K562 (cell line): ENCODE results near the gene SPATA12. TPM values are rescaled to one million over a fixed set of nuclear protein-coding genes. Genes with fewer than 3 reads are reported as not detected.

Experiments
- ATAC-seq: fragments of 200-7000 bp; cut with Tn5 transposase; 3 replicates; pipeline ENCODE4 v1.9.1; 2020; ENCODE audit warnings: moderate library complexity
- BruUV-seq: library from RNA; stranded (reverse); fragments of 400-500 nt; replicated peaks from 2 replicates; lab custom pipeline; 2021; lab: Mats Ljungman, UMichigan
- CTCF ChIA-PET: fragments of 300-600 bp; formaldehyde crosslinking; extraction: SDS; loops from one replicate; lab custom pipeline; 2021; ENCODE audit warnings: low intra/inter-chr PET ratio; lab: Yijun Ruan, JAX
- POLR2A ChIA-PET: fragments of 300-600, 350-650 bp; sonication (Branson Sonifier 250); formaldehyde crosslinking; extraction: SDS; loops from one replicate; lab custom pipeline; 2021; ENCODE audit warnings: antibody characterized with exemption, inconsistent platforms; lab: Yijun Ruan, JAX
- DNase-seq, 4 experiments: peaks; one replicate each; pipeline versions ENCODE4 v3.0.0 to v3.0.0-alpha.2; 2011 to 2018; ENCODE audit warnings: low spot score in 3 of 4, mixed read lengths in 3 of 4; ENCODE audit errors: extremely low read depth in 1 of 4
- FAIRE-seq: peaks from 2 replicates; lab custom pipeline; 2011; peaks lifted over from hg19 to GRCh38; lab: Jason Lieb, UNC
- H2AFZ ChIP-seq: 2 replicates; pipeline ENCODE4 v1.6.0; 2011; ENCODE audit warnings: low read depth, low read length, control low read depth, inconsistent platforms
- H3K27ac ChIP-seq: fragments of 200-600 bp; 3 replicates; pipeline ENCODE4 v1.8.0; 2011; ENCODE audit warnings: low read depth, mild to moderate bottlenecking, control low read depth, inconsistent platforms, low read length, moderate library complexity, mixed read lengths; ENCODE audit errors: extremely low read depth
- H3K27me3 ChIP-seq, 2 experiments: fragments of 300-600 bp in 1 of 2; 2 replicates in 1 of 2; 3 replicates in 1 of 2; pipeline versions ENCODE4 v1.6.0 to v1.8.0; 2011; ENCODE audit warnings: inconsistent platforms in 2 of 2, low read length in 2 of 2, mild to moderate bottlenecking in 1 of 2, mixed read lengths in 1 of 2, moderate library complexity in 1 of 2; ENCODE audit not compliant: control insufficient read depth in 2 of 2, insufficient read depth in 2 of 2
- H3K36me3 ChIP-seq: fragments of 300-600 bp; 3 replicates; pipeline ENCODE4 v1.8.0; 2011; ENCODE audit warnings: mild to moderate bottlenecking, low read length, inconsistent platforms; ENCODE audit not compliant: control insufficient read depth, insufficient read depth
- H3K4me1 ChIP-seq, 2 experiments: fragments of 200-600 bp in 1 of 2; replicated peaks in 1 of 2; 2 replicates in 1 of 2; 3 replicates in 1 of 2; pipeline versions ENCODE4 v1.5.1 to v1.8.0; 2011; ENCODE audit warnings: inconsistent platforms in 2 of 2, low read length in 2 of 2, mild to moderate bottlenecking in 1 of 2, mixed read lengths in 1 of 2, moderate library complexity in 1 of 2; ENCODE audit not compliant: control insufficient read depth in 2 of 2, insufficient read depth in 2 of 2
- H3K4me2 ChIP-seq: 2 replicates; pipeline ENCODE4 v1.6.1; 2011; ENCODE audit warnings: low read length, control low read depth, inconsistent platforms, mixed read lengths; ENCODE audit not compliant: insufficient read depth
- H3K4me3 ChIP-seq: fragments of 200-600 bp; sonication (generic), shearing (Covaris generic); 2 replicates; pipeline ENCODE4 v1.5.1; 2016; ENCODE audit warnings: control low read depth, inconsistent platforms
- H3K79me2 ChIP-seq: fragments of 200-600 bp; 3 replicates; pipeline ENCODE4 v1.8.0; 2011; ENCODE audit warnings: low read length, inconsistent platforms; ENCODE audit not compliant: control insufficient read depth, insufficient read depth
- H3K9ac ChIP-seq, 2 experiments: 2 replicates each; pipeline versions ENCODE4 v1.6.0 to v1.6.1; 2011; ENCODE audit warnings: low read depth in 2 of 2, low read length in 2 of 2, control low read depth in 1 of 2, inconsistent platforms in 1 of 2, mild to moderate bottlenecking in 1 of 2, mixed read lengths in 1 of 2; ENCODE audit not compliant: insufficient read depth in 1 of 2
- H3K9me1 ChIP-seq: one replicate; pipeline ENCODE4 v1.6.0; 2011; ENCODE audit warnings: inconsistent platforms, mild to moderate bottlenecking, low read length, moderate library complexity; ENCODE audit not compliant: control insufficient read depth, insufficient read depth
- H3K9me3 ChIP-seq: replicated peaks from 2 replicates; pipeline ENCODE4 v1.5.1; 2011; ENCODE audit warnings: low read depth, low read length, inconsistent platforms; ENCODE audit not compliant: control insufficient read depth, insufficient read depth
- H4K20me1 ChIP-seq: replicated peaks from 2 replicates; pipeline ENCODE4 v1.6.1; 2011; ENCODE audit warnings: low read length, inconsistent platforms, mixed read lengths; ENCODE audit not compliant: control insufficient read depth, insufficient read depth
- CBFB ChIP-seq: sonication (generic); formaldehyde crosslinking; IDR thresholded peaks from 2 replicates; pipeline ENCODE4 v1.4.0; 2020; ENCODE audit warnings: mild to moderate bottlenecking, missing genetic modification reagents
- ELF2 ChIP-seq: fragments of 250-450 bp; sonication (Bioruptor Pico); IDR thresholded peaks from 2 replicates; pipeline ENCODE4 v1.5.0; 2021; ENCODE audit warnings: mild to moderate bottlenecking
- ETV6 ChIP-seq, 3 experiments: fragments of 150-350 bp in 1 of 3; sonication (generic) in 1 of 3; formaldehyde crosslinking in 1 of 3; IDR thresholded peaks; 2 replicates each; pipeline versions ENCODE4 v1.6.1 to v1.8.0; 2014 to 2022; ENCODE audit warnings: borderline replicate concordance in 2 of 3, low read depth in 2 of 3, antibody characterized with exemption in 1 of 3, low read length in 1 of 3, mild to moderate bottlenecking in 1 of 3, missing genetic modification reagents in 1 of 3
- MYNN ChIP-seq, 2 experiments: sonication (generic); formaldehyde crosslinking in 1 of 2; IDR thresholded peaks; 2 replicates each; pipeline versions ENCODE4 v1.5.0 to v1.6.1; 2016 to 2020; ENCODE audit warnings: antibody characterized with exemption in 1 of 2, missing genetic modification reagents in 1 of 2
- ZNF12 ChIP-seq: sonication (generic); formaldehyde crosslinking; IDR thresholded peaks from 2 replicates; pipeline ENCODE4 v1.4.0; 2020; ENCODE audit warnings: mild to moderate bottlenecking, missing genetic modification reagents
- ZNF124 ChIP-seq: sonication (generic); formaldehyde crosslinking; IDR thresholded peaks from 2 replicates; pipeline ENCODE4 v1.8.1; 2022; ENCODE audit warnings: missing genetic modification reagents
- WGBS: fragments of 100-300 bp; shearing (Covaris generic); methylation state at CpG from one replicate; pipeline ENCODE4 v1.1.6; 2016; ENCODE audit warnings: low coverage, mixed read lengths; ENCODE audit not compliant: insufficient coverage; ENCODE audit errors: missing lambda C conversion rate; 5-methylcytosine and 5-hydroxymethylcytosine counted together
- in situ Hi-C: fragments of 300-500 bp; cut with MboI; formaldehyde crosslinking; loops from 4 replicates; pipeline ENCODE4 v1.15.0; 2018; ENCODE audit warnings: inconsistent platforms, mixed read lengths
- intact Hi-C: fragments of 100-400 bp; cut with micrococcal nuclease; formaldehyde crosslinking; loops from 2 replicates; pipeline ENCODE4 v1.14.2; 2022
- polyA plus RNA-seq, 8 experiments: library from polyadenylated mRNA; depleted of rRNA in 4 of 8; stranded (reverse) in 5 of 8; unstranded in 3 of 8; fragments of >200 nt; fragmentation: Nextera tagmentation in 2 of 8; fragmentation: Illumina TruSeq in 1 of 8; extraction: Ambion mirVana in 2 of 8; extraction: Trizol in 1 of 8; gene quantifications; 2 replicates each; pipeline versions ENCODE4 v1.2.1 to v1.2.3, GENCODE V29; 2011 to 2014; ENCODE audit warnings: inconsistent platforms in 1 of 8, missing spikeins in 1 of 8
- total RNA-seq, 7 experiments: library from RNA; depleted of rRNA in 6 of 7; stranded (reverse); fragments of >200 nt in 6 of 7; fragmentation: Illumina TruSeq in 2 of 7; extraction: Trizol in 2 of 7; gene quantifications; 2 replicates each; pipeline versions ENCODE4 v1.2.1 to v1.2.3, GENCODE V29; 2011 to 2021; ENCODE audit warnings: low replicate concordance in 1 of 7
- TF ChIP-seq, protein P1 (sequence below): conservative IDR thresholded peaks from 2 replicates; pipeline ENCODE4 v1.6.1; 2011; ENCODE audit warnings: low read depth, mild to moderate bottlenecking, low read length; ENCODE audit not compliant: control insufficient read depth
- TF ChIP-seq, protein P2 (sequence below): fragments of 450-650 bp; IDR thresholded peaks from 2 replicates; pipeline ENCODE4 v1.6.1; 2018; ENCODE audit warnings: mild to moderate bottlenecking, low read depth; ENCODE audit not compliant: partially characterized antibody
- TF ChIP-seq, protein P3 (sequence below): sonication (generic); formaldehyde crosslinking; IDR thresholded peaks from 2 replicates; pipeline ENCODE4 v1.8.0; 2022; ENCODE audit warnings: mild to moderate bottlenecking, missing genetic modification reagents, borderline replicate concordance
- TF ChIP-seq, protein P4 (sequence below): sonication (generic); formaldehyde crosslinking; IDR thresholded peaks from 2 replicates; pipeline ENCODE4 v1.8.1; 2022; ENCODE audit warnings: missing genetic modification reagents
- TF ChIP-seq, protein P5 (sequence below), 3 experiments: fragments of 200-800 bp in 1 of 3; fragments of 250-450 bp in 1 of 3; fragments of 450-650 bp in 1 of 3; sonication (Bioruptor Pico) in 1 of 3; sonication (Bioruptor generic) in 1 of 3; formaldehyde crosslinking in 1 of 3; IDR thresholded peaks; 2 replicates each; pipeline versions ENCODE4 v1.6.1 to v1.8.0; 2016 to 2022; ENCODE audit warnings: mild to moderate bottlenecking in 2 of 3, missing genetic modification characterization in 2 of 3, missing compliant biosample characterization in 1 of 3, moderate library complexity in 1 of 3

Gene SPATA12
- total and polyA plus RNA-seq, 9 of the 15 experiments (the other 6 are each of a cell fraction or from before 2014, with no cell fraction given): not detected

DNA sequence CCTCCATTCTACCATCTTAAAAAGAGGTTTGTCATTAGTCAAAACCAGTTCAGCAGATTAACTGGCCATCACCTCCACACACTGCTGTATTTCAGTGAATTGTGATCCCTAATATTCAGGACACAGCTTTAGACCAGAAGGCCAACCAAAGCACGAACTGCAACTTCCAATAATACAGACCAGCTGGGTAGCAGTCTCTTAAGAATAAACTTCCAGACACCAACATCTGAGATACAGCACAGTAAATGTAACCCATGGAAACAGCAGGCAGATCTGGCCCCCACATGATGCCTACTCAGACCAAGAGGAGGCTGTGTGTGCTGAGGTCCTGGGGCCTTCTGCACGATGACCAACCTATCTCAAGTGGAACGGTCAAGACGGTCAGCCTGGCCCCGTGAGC lies 34.9 kb downstream of the SPATA12 start:
- Histone ChIP-seq H3K27me3 (peaks cover 0 to 22% of the 10 kb centered on the region in 2 experiments; a peak in 2 of 5 replicates), H4K20me1 (no peaks in the 10 kb centered on the region), H3K9me3 (no peaks in the 10 kb centered on the region), H3K4me2 (no peak overlapping the region), H3K9me1 (no peaks in the 10 kb centered on the region), H3K9ac (no peak overlapping the region), H3K4me1 (no peaks in the 10 kb centered on the region; a peak in 1 of 5 replicates), H3K4me3 (no peak overlapping the region), H3K27ac (no peak overlapping the region), H3K36me3 (no peaks in the 10 kb centered on the region), H2AFZ (no peak overlapping the region), H3K79me2 (no peaks in the 10 kb centered on the region)
- no TSS peak for BruUV-seq
- in situ Hi-C loops (no loop called here), intact Hi-C loops (no loop called here)
- FAIRE-seq: no peak
- WGBS: 5% methylated on average over 5 of the region's 5 CpGs
- DNase-seq: no peak
- ChIA-PET POLR2A (interaction anchor here (1.4 kb wide), 1 partner anchor 8 kb away, joined by 3 read pairs; no protein-coding TSS in a partner anchor), CTCF (no interaction called here)
- no peak for ATAC-seq
- no peak for TF ChIP-seq MYNN (IDR thresholded peaks at IDR 0.05)
- TF ChIP-seq MYNN (CRISPR knock-in tag; IDR thresholded peaks at IDR 0.05): no peak
- TF ChIP-seq, protein P1, sequence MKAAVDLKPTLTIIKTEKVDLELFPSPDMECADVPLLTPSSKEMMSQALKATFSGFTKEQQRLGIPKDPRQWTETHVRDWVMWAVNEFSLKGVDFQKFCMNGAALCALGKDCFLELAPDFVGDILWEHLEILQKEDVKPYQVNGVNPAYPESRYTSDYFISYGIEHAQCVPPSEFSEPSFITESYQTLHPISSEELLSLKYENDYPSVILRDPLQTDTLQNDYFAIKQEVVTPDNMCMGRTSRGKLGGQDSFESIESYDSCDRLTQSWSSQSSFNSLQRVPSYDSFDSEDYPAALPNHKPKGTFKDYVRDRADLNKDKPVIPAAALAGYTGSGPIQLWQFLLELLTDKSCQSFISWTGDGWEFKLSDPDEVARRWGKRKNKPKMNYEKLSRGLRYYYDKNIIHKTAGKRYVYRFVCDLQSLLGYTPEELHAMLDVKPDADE: no peak
- TF ChIP-seq, protein P2, sequence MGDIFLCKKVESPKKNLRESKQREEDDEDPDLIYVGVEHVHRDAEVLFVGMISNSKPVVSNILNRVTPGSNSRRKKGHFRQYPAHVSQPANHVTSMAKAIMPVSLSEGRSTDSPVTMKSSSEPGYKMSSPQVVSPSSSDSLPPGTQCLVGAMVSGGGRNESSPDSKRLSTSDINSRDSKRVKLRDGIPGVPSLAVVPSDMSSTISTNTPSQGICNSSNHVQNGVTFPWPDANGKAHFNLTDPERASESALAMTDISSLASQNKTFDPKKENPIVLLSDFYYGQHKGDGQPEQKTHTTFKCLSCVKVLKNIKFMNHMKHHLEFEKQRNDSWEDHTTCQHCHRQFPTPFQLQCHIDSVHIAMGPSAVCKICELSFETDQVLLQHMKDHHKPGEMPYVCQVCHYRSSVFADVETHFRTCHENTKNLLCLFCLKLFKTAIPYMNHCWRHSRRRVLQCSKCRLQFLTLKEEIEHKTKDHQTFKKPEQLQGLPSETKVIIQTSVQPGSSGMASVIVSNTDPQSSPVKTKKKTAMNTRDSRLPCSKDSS: no peak
- TF ChIP-seq ZNF124 (CRISPR knock-in tag): no peak
- TF ChIP-seq, protein P3, sequence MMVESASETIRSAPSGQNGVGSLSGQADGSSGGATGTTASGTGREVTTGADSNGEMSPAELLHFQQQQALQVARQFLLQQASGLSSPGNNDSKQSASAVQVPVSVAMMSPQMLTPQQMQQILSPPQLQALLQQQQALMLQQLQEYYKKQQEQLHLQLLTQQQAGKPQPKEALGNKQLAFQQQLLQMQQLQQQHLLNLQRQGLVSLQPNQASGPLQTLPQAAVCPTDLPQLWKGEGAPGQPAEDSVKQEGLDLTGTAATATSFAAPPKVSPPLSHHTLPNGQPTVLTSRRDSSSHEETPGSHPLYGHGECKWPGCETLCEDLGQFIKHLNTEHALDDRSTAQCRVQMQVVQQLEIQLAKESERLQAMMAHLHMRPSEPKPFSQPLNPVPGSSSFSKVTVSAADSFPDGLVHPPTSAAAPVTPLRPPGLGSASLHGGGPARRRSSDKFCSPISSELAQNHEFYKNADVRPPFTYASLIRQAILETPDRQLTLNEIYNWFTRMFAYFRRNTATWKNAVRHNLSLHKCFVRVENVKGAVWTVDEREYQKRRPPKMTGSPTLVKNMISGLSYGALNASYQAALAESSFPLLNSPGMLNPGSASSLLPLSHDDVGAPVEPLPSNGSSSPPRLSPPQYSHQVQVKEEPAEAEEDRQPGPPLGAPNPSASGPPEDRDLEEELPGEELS (CRISPR knock-in tag): no peak
- TF ChIP-seq, protein P4, sequence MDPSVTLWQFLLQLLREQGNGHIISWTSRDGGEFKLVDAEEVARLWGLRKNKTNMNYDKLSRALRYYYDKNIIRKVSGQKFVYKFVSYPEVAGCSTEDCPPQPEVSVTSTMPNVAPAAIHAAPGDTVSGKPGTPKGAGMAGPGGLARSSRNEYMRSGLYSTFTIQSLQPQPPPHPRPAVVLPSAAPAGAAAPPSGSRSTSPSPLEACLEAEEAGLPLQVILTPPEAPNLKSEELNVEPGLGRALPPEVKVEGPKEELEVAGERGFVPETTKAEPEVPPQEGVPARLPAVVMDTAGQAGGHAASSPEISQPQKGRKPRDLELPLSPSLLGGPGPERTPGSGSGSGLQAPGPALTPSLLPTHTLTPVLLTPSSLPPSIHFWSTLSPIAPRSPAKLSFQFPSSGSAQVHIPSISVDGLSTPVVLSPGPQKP (CRISPR knock-in tag): no peak
- TF ChIP-seq ZNF12 (CRISPR knock-in tag): no peak
- TF ChIP-seq ETV6 (IDR thresholded peaks at IDR 0.05; ENCODE audit: borderline replicate concordance in 1 of 2, low read depth in 2 of 2, low read length in 1 of 2): no peak
- TF ChIP-seq ETV6 (CRISPR knock-in tag; IDR thresholded peaks at IDR 0.05; ENCODE audit: borderline replicate concordance): no peak
- TF ChIP-seq ELF2 (CRISPR knock-in tag): no peak
- TF ChIP-seq, protein P5, sequence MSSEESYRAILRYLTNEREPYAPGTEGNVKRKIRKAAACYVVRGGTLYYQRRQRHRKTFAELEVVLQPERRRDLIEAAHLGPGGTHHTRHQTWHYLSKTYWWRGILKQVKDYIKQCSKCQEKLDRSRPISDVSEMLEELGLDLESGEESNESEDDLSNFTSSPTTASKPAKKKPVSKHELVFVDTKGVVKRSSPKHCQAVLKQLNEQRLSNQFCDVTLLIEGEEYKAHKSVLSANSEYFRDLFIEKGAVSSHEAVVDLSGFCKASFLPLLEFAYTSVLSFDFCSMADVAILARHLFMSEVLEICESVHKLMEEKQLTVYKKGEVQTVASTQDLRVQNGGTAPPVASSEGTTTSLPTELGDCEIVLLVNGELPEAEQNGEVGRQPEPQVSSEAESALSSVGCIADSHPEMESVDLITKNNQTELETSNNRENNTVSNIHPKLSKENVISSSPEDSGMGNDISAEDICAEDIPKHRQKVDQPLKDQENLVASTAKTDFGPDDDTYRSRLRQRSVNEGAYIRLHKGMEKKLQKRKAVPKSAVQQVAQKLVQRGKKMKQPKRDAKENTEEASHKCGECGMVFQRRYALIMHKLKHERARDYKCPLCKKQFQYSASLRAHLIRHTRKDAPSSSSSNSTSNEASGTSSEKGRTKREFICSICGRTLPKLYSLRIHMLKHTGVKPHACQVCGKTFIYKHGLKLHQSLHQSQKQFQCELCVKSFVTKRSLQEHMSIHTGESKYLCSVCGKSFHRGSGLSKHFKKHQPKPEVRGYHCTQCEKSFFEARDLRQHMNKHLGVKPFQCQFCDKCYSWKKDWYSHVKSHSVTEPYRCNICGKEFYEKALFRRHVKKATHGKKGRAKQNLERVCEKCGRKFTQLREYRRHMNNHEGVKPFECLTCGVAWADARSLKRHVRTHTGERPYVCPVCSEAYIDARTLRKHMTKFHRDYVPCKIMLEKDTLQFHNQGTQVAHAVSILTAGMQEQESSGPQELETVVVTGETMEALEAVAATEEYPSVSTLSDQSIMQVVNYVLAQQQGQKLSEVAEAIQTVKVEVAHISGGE (CRISPR knock-in tag; IDR thresholded peaks at IDR 0.05): no peak
- TF ChIP-seq CBFB (CRISPR knock-in tag): no peak
